ENCODE results near the gene EBP. TPM values are rescaled to one million over a fixed set of nuclear protein-coding genes. Genes with fewer than 3 reads are reported as not detected.
"Not testable (repeated sequence)": the region's sequence is repeated elsewhere in the genome, so short reads cannot be mapped to it uniquely, and the experiment has no call there.

EBP gene
- total RNA-seq, 2 donors from 2014 or later = 225 to 271 TPM

DNA sequence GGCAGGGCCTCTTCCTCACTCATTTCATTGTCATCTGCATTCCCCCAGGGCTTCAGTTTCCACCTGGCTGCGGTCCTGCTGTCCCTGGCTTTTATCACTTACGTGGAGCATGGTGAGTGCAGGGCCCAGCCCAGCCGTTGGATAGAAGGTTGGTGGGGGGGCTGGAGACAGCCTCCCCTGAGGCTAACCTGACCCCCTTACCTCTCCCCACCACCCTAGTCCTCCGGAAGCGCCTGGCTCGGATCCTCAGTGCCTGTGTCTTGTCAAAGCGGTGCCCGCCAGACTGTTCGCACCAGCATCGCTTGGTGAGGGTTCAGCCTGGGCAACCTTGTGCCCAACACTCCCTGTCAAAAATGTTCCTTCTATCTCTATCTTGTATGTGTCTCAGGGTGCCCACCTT lies 5.8 kb upstream of the EBP start:
- H3K9me3 ChIP-seq = no peaks in the 10 kb centered on the region
- no peak for TF ChIP-seq CTCF (IDR thresholded peaks at IDR 0.05)
- H3K36me3 ChIP-seq = no peaks in the 10 kb centered on the region
- no peak for DNase-seq
- H3K4me1 ChIP-seq = no peaks in the 10 kb centered on the region
- H3K4me3 ChIP-seq = no peak overlapping the region
- H3K27ac ChIP-seq = no peak overlapping the region
- intact Hi-C loops (cut with DNase I) = no loop called here
- no peak overlapping the region for H3K9ac ChIP-seq (ENCODE audit: low read depth in 2 of 2, low read length in 2 of 2)
- no peaks in the 10 kb centered on the region for H3K27me3 ChIP-seq

- no peak overlapping the region for H3K27ac ChIP-seq
- DNase-seq = no peak
These were observed 5.3 kb upstream of the EBP start for GRCh38 chrX:48516285-48516684.

DNA sequence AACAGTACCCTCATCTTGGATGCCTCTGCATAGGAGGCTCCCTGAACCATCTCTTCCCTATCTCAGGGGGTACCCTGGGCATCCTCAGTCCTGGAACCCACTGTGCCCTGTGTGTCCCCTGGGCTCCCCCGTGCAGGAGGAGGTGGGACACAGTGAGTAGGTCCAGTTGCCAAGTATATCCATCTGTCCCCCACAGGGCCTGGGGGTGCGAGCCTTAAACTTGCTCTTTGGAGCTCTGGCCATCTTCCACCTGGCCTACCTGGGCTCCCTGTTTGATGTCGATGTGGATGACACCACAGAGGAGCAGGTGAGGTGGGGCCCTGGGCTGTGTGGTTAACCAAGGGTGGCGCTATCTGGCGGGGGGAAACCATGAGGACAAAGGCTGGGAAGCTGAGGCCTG lies 4.6 kb upstream of the EBP start:
- Histone ChIP-seq H3K27ac (no peak overlapping the region), H3K36me3 (no peaks in the 10 kb centered on the region), H3K4me1 (no peaks in the 10 kb centered on the region), H3K9ac (ENCODE audit: low read depth in 2 of 2, low read length in 2 of 2) (no peak overlapping the region), H3K4me3 (no peak overlapping the region), H3K9me3 (no peaks in the 10 kb centered on the region), H3K27me3 (no peaks in the 10 kb centered on the region)
- intact Hi-C loops (cut with DNase I) = no loop called here
- TF ChIP-seq CTCF (IDR thresholded peaks at IDR 0.05) = no peak
- DNase-seq = no peak

More at GRCh38 chrX:48516285-48516684, 5.3 kb upstream of the EBP start:
- no peaks in the 10 kb centered on the region for H3K4me1 ChIP-seq
- no peak for TF ChIP-seq CTCF (IDR thresholded peaks at IDR 0.05)
- no peak overlapping the region for H3K9ac ChIP-seq (ENCODE audit: low read depth in 2 of 2, low read length in 2 of 2)
- no peaks in the 10 kb centered on the region for H3K27me3 ChIP-seq
- no peaks in the 10 kb centered on the region for H3K9me3 ChIP-seq
- intact Hi-C loops (cut with DNase I) = no loop called here
- H3K36me3 ChIP-seq = no peaks in the 10 kb centered on the region
- H3K4me3 ChIP-seq = no peak overlapping the region

DNA sequence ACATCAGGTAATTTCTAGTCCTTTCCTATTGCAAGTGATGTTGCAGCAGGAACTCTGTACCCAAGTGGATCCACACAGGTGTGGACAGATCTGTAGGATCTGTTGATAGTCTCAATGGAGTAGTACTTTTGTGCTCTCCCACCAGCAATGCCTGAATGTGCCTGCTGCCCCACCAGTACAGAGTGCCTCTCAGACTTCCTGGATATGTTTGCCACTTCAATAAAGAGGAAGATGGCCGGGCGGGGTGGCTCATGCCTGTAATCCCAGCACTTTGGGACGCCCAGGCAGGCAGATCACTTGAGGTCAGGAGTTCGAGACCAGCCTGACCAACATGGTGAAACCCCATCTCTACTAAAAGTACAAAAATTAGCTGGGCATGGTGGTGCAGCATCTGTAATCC lies 2.1 kb upstream of the EBP start:
- H3K27ac ChIP-seq; DNase-seq; H3K4me1 ChIP-seq; H3K9me3 ChIP-seq; H3K36me3 ChIP-seq; H3K9ac ChIP-seq (ENCODE audit: low read depth in 2 of 2, low read length in 2 of 2); intact Hi-C loops (cut with DNase I); H3K4me3 ChIP-seq; H3K27me3 ChIP-seq: not testable (repeated sequence)

GRCh38 chrX:48520455-48520854 lies 1.2 kb upstream of the EBP start:
- Histone ChIP-seq H3K27me3 (no peaks in the 10 kb centered on the region), H3K4me1 (no peaks in the 10 kb centered on the region), H3K9me3 (no peaks in the 10 kb centered on the region), H3K4me3 (no peak overlapping the region), H3K9ac (ENCODE audit: low read depth in 2 of 2, low read length in 2 of 2) (no peak overlapping the region), H3K36me3 (no peaks in the 10 kb centered on the region), H3K27ac (no peak overlapping the region)
- no peak for DNase-seq
- TF ChIP-seq CTCF (IDR thresholded peaks at IDR 0.05) = no peak
- intact Hi-C loops (cut with DNase I) = no loop called here

GRCh38 chrX:48520976-48521352 lies 644 bp upstream of the EBP start:
- Histone ChIP-seq H3K4me3 (peak overlapping the region; percentile 49), H3K27ac (peak overlapping the region; percentile 41), H3K4me1 (no peaks in the 10 kb centered on the region), H3K36me3 (no peaks in the 10 kb centered on the region), H3K27me3 (no peaks in the 10 kb centered on the region), H3K9ac (ENCODE audit: low read depth in 2 of 2, low read length in 2 of 2) (peak overlapping the region; percentile 50 to 55), H3K9me3 (no peaks in the 10 kb centered on the region)
- no peak for DNase-seq
- TF ChIP-seq CTCF (IDR thresholded peaks at IDR 0.05) = no peak
- intact Hi-C loops (cut with DNase I) = no loop called here
